ENCODE results near the gene NDUFB10.

GRCh38 chr16:2009164-2009711 lies 49.9 kb downstream of the NDUFB10 start:
- TF ChIP-seq, protein P1, sequence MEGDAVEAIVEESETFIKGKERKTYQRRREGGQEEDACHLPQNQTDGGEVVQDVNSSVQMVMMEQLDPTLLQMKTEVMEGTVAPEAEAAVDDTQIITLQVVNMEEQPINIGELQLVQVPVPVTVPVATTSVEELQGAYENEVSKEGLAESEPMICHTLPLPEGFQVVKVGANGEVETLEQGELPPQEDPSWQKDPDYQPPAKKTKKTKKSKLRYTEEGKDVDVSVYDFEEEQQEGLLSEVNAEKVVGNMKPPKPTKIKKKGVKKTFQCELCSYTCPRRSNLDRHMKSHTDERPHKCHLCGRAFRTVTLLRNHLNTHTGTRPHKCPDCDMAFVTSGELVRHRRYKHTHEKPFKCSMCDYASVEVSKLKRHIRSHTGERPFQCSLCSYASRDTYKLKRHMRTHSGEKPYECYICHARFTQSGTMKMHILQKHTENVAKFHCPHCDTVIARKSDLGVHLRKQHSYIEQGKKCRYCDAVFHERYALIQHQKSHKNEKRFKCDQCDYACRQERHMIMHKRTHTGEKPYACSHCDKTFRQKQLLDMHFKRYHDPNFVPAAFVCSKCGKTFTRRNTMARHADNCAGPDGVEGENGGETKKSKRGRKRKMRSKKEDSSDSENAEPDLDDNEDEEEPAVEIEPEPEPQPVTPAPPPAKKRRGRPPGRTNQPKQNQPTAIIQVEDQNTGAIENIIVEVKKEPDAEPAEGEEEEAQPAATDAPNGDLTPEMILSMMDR (conservative IDR thresholded peaks at IDR 0.05 in 1 of 2, IDR thresholded peaks at IDR 0.05 in 1 of 2; ENCODE audit: low read depth in 1 of 2, low read length in 2 of 2): no peak
- TF ChIP-seq EZH2 (IDR thresholded peaks at IDR 0.05; ENCODE audit: low read length, missing control alignments): no peak
